Measurements from ENCODE around the gene PIBF1.

GRCh38 chr13:72931311-72931710 is 149.4 kb downstream of the PIBF1 start:
- TF ChIP-seq CTCF (IDR thresholded peaks at IDR 0.05) (no peak), POLR2AphosphoS5 (IDR thresholded peaks at IDR 0.05) (no peak), POLR2A (IDR thresholded peaks at IDR 0.05) (no peak)

All from transverse colon (tissue), 4 donors.